Gastroesophageal sphincter (tissue), 4 donors: ENCODE data around the gene ZNF358. TPM values are rescaled to one million over a fixed set of nuclear protein-coding genes. Genes with fewer than 3 reads are reported as not detected.
A peak's percentile ranks its signal among the peaks of the same experiment; 100 is the strongest.

Source experiments
- ATAC-seq: fragments of 150-250 bp; one replicate; pipeline ENCODE4 v1.9.1; 2016; ENCODE audit warnings: mild to moderate bottlenecking, moderate library complexity
- H3K27ac ChIP-seq, 4 donors: fragments of 200-600 bp; sonication (generic) in 3 of 4; 1 replicate in 3 of 4; 2 replicates in 1 of 4; pipeline ENCODE4 v1.5.1; 2016 to 2019
- H3K27me3 ChIP-seq: fragments of 200-600 bp; sonication (generic); one replicate; pipeline ENCODE4 v1.5.1; 2019
- H3K36me3 ChIP-seq, 2 donors: fragments of 200-600 bp; sonication (generic); one replicate each; pipeline ENCODE4 v1.5.1; 2019; ENCODE audit warnings: control low read depth in 1 of 2
- H3K4me1 ChIP-seq, 3 donors: fragments of 200-600 bp; sonication (generic); 1 replicate in 2 of 3; 2 replicates in 1 of 3; pipeline ENCODE4 v1.5.1; 2016 to 2019; ENCODE audit warnings: control low read depth in 2 of 3
- H3K4me3 ChIP-seq, 2 donors: fragments of 200-600 bp; sonication (generic); one replicate each; pipeline ENCODE4 v1.5.1; 2019; ENCODE audit warnings: mild to moderate bottlenecking in 1 of 2, moderate library complexity in 1 of 2
- H3K9me3 ChIP-seq, 3 donors: fragments of 200-600 bp; sonication (generic); one replicate each; pipeline ENCODE4 v1.5.1; 2017 to 2019; ENCODE audit warnings: control low read depth in 2 of 3
- EP300 ChIP-seq: sonication (generic); formaldehyde crosslinking; IDR thresholded peaks from one replicate; pipeline ENCODE4 v1.6.1; 2017; ENCODE audit warnings: antibody characterized with exemption, mild to moderate bottlenecking
- POLR2A ChIP-seq, 2 donors: fragments of 450-650 bp; IDR thresholded peaks; one replicate each; pipeline ENCODE4 v1.6.1; 2017; ENCODE audit warnings: antibody characterized with exemption in 2 of 2, mild to moderate bottlenecking in 2 of 2, moderate library complexity in 1 of 2
- POLR2AphosphoS5 ChIP-seq: sonication (generic); formaldehyde crosslinking; IDR thresholded peaks from one replicate; pipeline ENCODE4 v1.6.1; 2017; ENCODE audit warnings: antibody characterized with exemption
- WGBS, 2 donors: methylation state at CpG; one replicate each; pipeline ENCODE4 v1.1.5; 2018; ENCODE audit warnings: low coverage in 1 of 2; 5-methylcytosine and 5-hydroxymethylcytosine counted together
- total RNA-seq, 4 donors: library from RNA; depleted of rRNA; stranded (reverse); fragments of >200 nt; gene quantifications; one replicate each; pipeline ENCODE4 v1.1.0, GENCODE V29; 2016
- TF ChIP-seq, protein P1 (sequence below), 4 experiments: fragments of 200-600 bp in 2 of 4; fragments of 450-650 bp in 2 of 4; sonication (generic) in 1 of 4; IDR thresholded peaks; one replicate each; pipeline ENCODE4 v1.5.1; 2017 to 2019; ENCODE audit warnings: antibody characterized with exemption in 4 of 4, mild to moderate bottlenecking in 2 of 4, moderate library complexity in 2 of 4

The ZNF358 gene
- total RNA-seq, 4 donors from 2014 or later, result 63.9 to 153 (median 98.7) TPM

GRCh38 chr19:7529246-7529600 is 13.3 kb downstream of the ZNF358 start:
- peaks cover 0 to 12% (median 0%) of the 10 kb centered on the region in 3 donors for H3K4me1 ChIP-seq
- no peaks in the 10 kb centered on the region for H3K27me3 ChIP-seq
- TF ChIP-seq EP300 (no peak), POLR2AphosphoS5 (no peak), POLR2A (IDR thresholded peaks at IDR 0.05) (no peak)
- TF ChIP-seq, protein P1, sequence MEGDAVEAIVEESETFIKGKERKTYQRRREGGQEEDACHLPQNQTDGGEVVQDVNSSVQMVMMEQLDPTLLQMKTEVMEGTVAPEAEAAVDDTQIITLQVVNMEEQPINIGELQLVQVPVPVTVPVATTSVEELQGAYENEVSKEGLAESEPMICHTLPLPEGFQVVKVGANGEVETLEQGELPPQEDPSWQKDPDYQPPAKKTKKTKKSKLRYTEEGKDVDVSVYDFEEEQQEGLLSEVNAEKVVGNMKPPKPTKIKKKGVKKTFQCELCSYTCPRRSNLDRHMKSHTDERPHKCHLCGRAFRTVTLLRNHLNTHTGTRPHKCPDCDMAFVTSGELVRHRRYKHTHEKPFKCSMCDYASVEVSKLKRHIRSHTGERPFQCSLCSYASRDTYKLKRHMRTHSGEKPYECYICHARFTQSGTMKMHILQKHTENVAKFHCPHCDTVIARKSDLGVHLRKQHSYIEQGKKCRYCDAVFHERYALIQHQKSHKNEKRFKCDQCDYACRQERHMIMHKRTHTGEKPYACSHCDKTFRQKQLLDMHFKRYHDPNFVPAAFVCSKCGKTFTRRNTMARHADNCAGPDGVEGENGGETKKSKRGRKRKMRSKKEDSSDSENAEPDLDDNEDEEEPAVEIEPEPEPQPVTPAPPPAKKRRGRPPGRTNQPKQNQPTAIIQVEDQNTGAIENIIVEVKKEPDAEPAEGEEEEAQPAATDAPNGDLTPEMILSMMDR (IDR thresholded peaks at IDR 0.05), result no peak
- H3K4me3 ChIP-seq, result no peak overlapping the region
- peaks cover 0 to 80% of the 10 kb centered on the region in 2 donors for H3K36me3 ChIP-seq
- H3K27ac ChIP-seq, result no peak overlapping the region
- no peaks in the 10 kb centered on the region for H3K9me3 ChIP-seq
- 100% methylated on average over 1 of the region's 15 CpGs; no CpG with 5 or more reads in 1 of the 2 donors for WGBS, 2 donors
- ATAC-seq, result no peak

DNA sequence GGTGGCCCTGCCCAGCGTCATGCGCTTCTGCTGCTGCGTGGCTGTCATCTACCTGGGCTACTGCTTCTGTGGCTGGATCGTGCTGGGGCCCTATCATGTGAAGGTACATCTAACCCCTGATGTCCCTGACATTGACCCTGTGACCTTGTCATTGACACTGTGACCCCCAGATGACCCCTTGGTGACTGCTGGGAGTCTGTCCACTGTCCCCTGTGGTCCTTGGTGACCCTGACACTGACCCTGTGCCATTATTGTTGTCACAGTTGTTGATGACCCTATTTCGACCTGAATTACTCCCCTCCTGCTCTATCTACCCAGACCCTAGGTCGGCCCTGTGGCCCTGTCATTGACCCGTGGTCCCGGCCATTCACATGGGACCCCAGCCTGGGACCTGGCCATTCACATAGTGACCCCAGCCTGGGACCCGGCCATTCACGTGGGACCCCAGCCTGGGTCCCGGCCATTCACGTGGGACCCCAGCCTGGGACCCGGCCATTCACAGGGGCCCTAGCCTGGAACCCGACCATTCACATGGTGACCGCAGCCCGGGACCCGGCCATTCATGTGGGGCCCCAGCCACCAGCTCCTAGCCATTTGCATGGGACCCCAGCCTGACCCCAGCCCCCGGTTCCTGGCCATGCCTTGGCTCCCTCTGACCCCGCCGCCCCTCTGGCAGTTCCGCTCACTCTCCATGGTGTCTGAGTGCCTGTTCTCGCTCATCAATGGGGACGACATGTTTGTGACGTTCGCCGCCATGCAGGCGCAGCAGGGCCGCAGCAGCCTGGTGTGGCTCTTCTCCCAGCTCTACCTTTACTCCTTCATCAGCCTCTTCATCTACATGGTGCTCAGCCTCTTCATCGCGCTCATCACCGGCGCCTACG is 13.9 kb downstream of the ZNF358 start:
- H3K36me3 ChIP-seq, result peaks cover 0 to 73% of the 10 kb centered on the region in 2 donors
- 80% methylated on average over 1 of the region's 33 CpGs; no CpG with 5 or more reads in 1 of the 2 donors for WGBS, 2 donors

DNA sequence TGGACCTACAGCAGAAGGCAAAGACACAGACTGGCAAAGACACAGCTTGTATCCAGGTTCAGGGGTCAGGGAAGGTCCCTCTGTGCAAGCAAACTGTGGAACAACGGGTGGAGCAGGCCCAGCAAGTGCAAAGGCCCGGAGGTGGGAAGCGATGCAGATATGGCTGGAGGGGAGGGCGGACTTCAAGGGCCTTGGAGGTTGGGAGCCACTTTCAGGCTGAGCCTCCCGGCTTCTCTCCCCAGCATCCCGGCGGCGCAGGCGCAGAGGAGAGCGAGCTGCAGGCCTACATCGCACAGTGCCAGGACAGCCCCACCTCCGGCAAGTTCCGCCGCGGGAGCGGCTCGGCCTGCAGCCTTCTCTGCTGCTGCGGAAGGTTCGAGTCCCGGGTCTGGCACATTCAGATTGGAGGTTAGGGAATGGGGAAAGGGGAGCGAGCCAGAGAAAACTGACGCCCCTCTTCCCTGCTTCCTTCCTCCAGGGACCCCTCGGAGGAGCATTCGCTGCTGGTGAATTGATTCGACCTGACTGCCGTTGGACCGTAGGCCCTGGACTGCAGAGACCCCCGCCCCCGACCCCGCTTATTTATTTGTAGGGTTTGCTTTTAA is 17.5 kb downstream of the ZNF358 start:
- Histone ChIP-seq H3K9me3 (no peaks in the 10 kb centered on the region), H3K27ac (peak overlapping the region; percentile 82 to 99 (median 91)), H3K27me3 (no peaks in the 10 kb centered on the region), H3K36me3 (peaks cover 0 to 54% of the 10 kb centered on the region in 2 donors), H3K4me3 (peak overlapping the region; percentile 60 to 70), H3K4me1 (peaks cover 0 to 28% (median 5%) of the 10 kb centered on the region in 3 donors)
- WGBS, 2 donors, result 25 to 34% methylated on average over 13 to 14 of the region's 30 CpGs
- ATAC-seq, result peak; percentile 21
- no peak for TF ChIP-seq POLR2A (IDR thresholded peaks at IDR 0.05)
- TF ChIP-seq EP300, result no peak
- TF ChIP-seq, protein P1 (IDR thresholded peaks at IDR 0.05), result no peak
- TF ChIP-seq POLR2AphosphoS5, result no peak

More for the DNA sequence above, 13.9 kb downstream of the ZNF358 start:
- Histone ChIP-seq H3K27ac (no peak overlapping the region), H3K9me3 (no peaks in the 10 kb centered on the region), H3K4me1 (peaks cover 0 to 10% (median 0%) of the 10 kb centered on the region in 3 donors), H3K4me3 (no peak overlapping the region), H3K27me3 (no peaks in the 10 kb centered on the region)
- TF ChIP-seq POLR2AphosphoS5, result no peak
- TF ChIP-seq, protein P1 (IDR thresholded peaks at IDR 0.05), result no peak
- no peak for TF ChIP-seq EP300
- TF ChIP-seq POLR2A (IDR thresholded peaks at IDR 0.05), result no peak
- no peak for ATAC-seq

GRCh38 chr19:7533925-7534480 is 18.1 kb downstream of the ZNF358 start:
- peak; percentile 84 for ATAC-seq
- Histone ChIP-seq H3K9me3 (no peaks in the 10 kb centered on the region), H3K27ac (peak overlapping the region; percentile 82 to 99 (median 91)), H3K4me1 (peaks cover 0 to 28% (median 5%) of the 10 kb centered on the region in 3 donors), H3K4me3 (peak overlapping the region; percentile 60 to 70), H3K27me3 (no peaks in the 10 kb centered on the region), H3K36me3 (peaks cover 0 to 54% of the 10 kb centered on the region in 2 donors)
- TF ChIP-seq POLR2AphosphoS5, result peak; percentile 94
- no peak for TF ChIP-seq EP300
- TF ChIP-seq POLR2A (IDR thresholded peaks at IDR 0.05), result peak; percentile 46 to 48
- 0 to 3% methylated on average over 9 to 25 of the region's 41 CpGs for WGBS, 2 donors

GRCh38 chr19:7534531-7535046 is 18.7 kb downstream of the ZNF358 start:
- ATAC-seq, result peak; percentile 63
- TF ChIP-seq POLR2A (IDR thresholded peaks at IDR 0.05) (no peak), EP300 (no peak), POLR2AphosphoS5 (no peak)
- TF ChIP-seq, protein P1 (IDR thresholded peaks at IDR 0.05), result peak in 1 of 4 experiments; percentile 23
- Histone ChIP-seq H3K4me1 (peaks cover 0 to 28% (median 5%) of the 10 kb centered on the region in 3 donors), H3K27ac (peak overlapping the region; percentile 82 to 99 (median 91)), H3K4me3 (peak overlapping the region; percentile 60 to 70), H3K36me3 (peaks cover 0 to 54% of the 10 kb centered on the region in 2 donors), H3K9me3 (no peaks in the 10 kb centered on the region), H3K27me3 (no peaks in the 10 kb centered on the region)
- 0% methylated on average over 3 to 9 of the region's 27 CpGs for WGBS, 2 donors
